Activated CD8-positive, alpha-beta memory T cell treated with anti-CD3 and anti-CD28 coated beads, Interleukin-2, amount 50 U/mL, for 24 hours (primary cell): ENCODE results near the gene ASPHD2.
A peak's percentile ranks its signal among the peaks of the same experiment; 100 is the strongest.
"Not testable (repeated sequence)": the region's sequence is repeated elsewhere in the genome, so short reads cannot be mapped to it uniquely, and the experiment has no call there.

ENCODE experiments used
- DNase-seq: peaks from one replicate; pipeline ENCODE4 v3.0.0-alpha.2; 2020; ENCODE audit errors: extremely low read depth

ASPHD2 gene

GRCh38 chr22:26428515-26429457 is at the start of gene ASPHD2:
ASPHD2 (plus strand) TSS chr22:26429260; CDS start chr22:26433616, 4,356 bp downstream.
- peak; percentile 29 for DNase-seq

DNA sequence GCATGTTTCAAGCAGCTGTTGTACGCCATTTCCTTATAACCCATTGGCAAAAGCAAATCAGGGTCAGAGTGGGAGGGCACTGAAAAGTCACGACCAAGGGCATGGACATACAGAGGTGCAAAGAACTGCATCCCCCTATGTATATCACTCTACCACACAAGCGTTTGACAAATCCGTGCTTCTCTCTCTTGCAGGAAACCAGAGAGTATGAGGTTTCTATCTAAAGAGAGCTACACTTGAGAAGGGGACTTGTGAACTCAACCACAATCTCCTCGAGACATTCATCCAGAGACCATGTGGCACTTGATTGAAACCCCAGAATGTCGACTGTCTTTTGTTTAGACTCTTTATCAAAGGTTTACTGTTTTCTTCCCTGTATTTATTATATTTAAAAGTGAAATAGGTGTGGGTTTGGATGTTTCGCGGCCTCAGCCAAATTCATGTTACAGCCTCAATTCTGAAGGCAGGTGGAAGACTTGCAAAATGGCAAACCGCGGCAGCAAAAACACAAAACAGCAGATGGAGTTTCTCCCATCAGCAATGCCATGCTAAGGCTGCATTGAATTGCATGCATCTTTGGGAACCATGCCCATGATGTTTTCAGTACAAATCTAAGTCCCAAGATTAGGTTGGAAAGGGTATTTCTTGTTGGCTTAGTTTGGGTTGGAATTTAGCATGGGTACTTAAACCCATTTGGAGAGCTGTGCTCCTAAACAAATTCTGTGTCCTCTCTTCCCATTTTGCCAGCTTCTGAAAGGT is 48.8 kb upstream of the ASPHD2 start:
- DNase-seq: no peak

- DNase-seq: no peak
These were observed 46.3 kb upstream of the ASPHD2 start for GRCh38 chr22:26382782-26383181.

- DNase-seq: no peak
These were observed 45.0 kb upstream of the ASPHD2 start for GRCh38 chr22:26383968-26384556.

- no peak for DNase-seq
These were observed 43.9 kb upstream of the ASPHD2 start for GRCh38 chr22:26385164-26385563.

DNA sequence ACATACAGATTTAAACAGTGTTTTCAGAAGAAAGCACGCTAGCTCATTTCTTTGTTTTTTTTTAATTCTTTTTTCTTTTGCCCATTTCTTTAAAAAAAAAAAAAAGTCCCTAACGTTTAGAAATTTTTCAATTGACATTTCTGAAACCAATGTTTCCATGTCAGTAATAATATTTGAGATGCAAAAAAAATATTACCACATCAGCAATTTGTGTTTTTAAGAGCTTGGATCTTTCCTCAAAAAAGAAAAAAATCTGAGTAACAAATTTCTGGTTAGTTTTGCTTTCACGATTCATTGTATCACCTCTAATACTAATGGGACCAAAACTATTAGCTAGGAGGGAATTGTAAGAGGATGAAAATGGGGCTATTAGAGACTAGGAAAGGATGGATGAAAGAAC is 39.9 kb upstream of the ASPHD2 start:
- no peak for DNase-seq

GRCh38 chr22:26391091-26391490 is 38.0 kb upstream of the ASPHD2 start:
- no peak for DNase-seq

- DNase-seq: no peak
These were observed 37.4 kb upstream of the ASPHD2 start for GRCh38 chr22:26391623-26392022.

GRCh38 chr22:26393929-26394328 is 35.1 kb upstream of the ASPHD2 start:
- no peak for DNase-seq

GRCh38 chr22:26394777-26395176 is 34.3 kb upstream of the ASPHD2 start:
- DNase-seq: no peak

- DNase-seq: no peak
These were observed 33.1 kb upstream of the ASPHD2 start for GRCh38 chr22:26395926-26396325.

- peak; percentile 8 for DNase-seq
These were observed 30.3 kb upstream of the ASPHD2 start for GRCh38 chr22:26398741-26399153.

- no peak for DNase-seq
These were observed 29.8 kb upstream of the ASPHD2 start for GRCh38 chr22:26399289-26399688.

- no peak for DNase-seq
These were observed 27.3 kb upstream of the ASPHD2 start for GRCh38 chr22:26401726-26402125.

- no peak for DNase-seq
These were observed 24.1 kb upstream of the ASPHD2 start for GRCh38 chr22:26404851-26405421.

- no peak for DNase-seq
These were observed 22.9 kb upstream of the ASPHD2 start for GRCh38 chr22:26406118-26406517.

- DNase-seq: not testable (repeated sequence)
These were observed 20.4 kb upstream of the ASPHD2 start for GRCh38 chr22:26408562-26409220.

DNA sequence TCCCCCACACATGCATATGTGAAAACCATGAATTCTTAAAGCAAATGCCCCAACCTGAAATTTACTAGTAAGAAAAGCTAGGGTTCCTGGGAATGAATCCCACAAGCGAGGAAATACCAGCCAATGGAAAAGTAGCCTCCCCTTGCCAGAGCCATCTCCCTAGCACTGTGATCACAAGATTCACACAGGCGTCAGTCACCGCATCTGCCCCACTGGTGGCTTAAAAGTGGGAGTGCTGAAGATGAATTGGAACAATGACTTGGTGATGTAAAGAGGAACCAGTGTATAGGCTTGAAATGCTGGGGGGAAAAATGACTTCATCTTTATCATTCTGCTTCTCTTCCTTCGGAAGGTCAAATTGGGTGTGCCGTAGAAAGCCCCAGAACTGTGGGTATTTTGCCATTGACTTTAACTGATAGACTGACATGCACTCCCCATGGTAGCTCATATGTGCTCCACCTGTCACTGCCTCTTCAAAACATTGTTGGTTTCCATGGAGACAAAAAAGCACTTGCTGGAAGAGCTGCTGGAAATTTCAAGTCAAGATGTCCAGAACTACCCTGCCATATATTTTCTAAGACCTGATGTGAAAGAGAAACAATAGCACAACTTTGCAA is 19.2 kb upstream of the ASPHD2 start:
- no peak for DNase-seq

DNA sequence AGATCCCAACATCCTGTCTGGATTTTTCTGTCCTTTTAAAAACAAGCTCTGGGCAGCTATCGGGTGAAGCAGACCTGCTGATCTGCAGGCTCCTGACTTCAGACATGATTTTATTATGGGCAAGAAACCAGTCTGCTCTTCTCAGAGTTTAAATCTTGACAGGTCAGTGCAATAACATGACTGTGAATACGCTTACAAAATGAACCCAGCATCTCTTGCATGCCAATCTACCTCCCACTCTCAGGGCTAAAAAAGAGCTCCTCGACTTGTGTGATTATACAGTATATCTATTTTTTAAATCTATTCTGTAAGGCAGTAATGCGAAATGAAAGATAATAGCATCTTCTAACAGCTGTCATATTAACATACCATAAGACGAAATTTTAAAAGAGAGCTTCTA is 18.7 kb upstream of the ASPHD2 start:
- DNase-seq: no peak

- no peak for DNase-seq
These were observed 14.7 kb upstream of the ASPHD2 start for GRCh38 chr22:26414347-26414746.

GRCh38 chr22:26416256-26416655 is 12.8 kb upstream of the ASPHD2 start:
- DNase-seq: no peak
